HG02763 (cell line): Measurements from ENCODE around the gene PI4K2A.

Source experiments
- ATAC-seq: cut with Tn5 transposase; IDR thresholded peaks from one replicate; pipeline ENCODE4 v1.9.1; 2021; ENCODE audit warnings: mild to moderate bottlenecking, moderate library complexity; ENCODE audit not compliant: unreplicated experiment

PI4K2A gene

DNA sequence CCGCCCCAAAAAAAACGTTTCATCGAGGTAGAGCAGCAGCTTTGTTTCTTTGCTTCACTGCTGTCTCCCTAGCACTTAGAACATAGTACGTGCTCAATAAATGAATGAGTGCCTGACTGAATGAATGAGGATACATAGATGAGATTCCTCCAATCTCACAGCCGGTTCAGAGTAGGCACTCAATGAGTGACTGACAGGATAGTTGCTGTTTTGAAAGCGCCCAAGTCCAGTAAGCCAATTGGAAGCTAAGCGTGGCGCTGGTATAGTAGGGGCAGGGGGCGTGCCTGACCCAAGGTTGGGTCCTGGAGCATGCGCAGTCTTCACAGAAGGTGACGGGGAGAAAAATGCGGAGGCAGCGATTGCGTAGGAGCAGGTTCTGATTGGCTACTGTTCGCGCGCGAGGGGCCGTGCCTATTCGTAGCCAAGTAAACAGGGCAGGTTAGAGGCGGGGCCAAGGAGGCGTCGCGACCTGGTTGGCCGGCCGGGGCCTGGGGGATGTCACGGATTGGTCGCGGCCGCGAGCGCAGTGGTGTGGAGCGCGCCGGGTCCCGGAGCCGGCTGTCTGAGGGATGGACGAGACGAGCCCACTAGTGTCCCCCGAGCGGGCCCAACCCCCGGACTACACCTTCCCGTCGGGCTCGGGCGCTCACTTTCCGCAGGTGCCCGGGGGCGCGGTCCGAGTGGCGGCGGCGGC lies at the start of gene PI4K2A:
Gene PI4K2A, plus strand, starts transcription at position 498 of the 694 bp plus-strand sequence. Its CDS starts 72 bp downstream, at position 570.
- ATAC-seq, result peak; percentile 98

DNA sequence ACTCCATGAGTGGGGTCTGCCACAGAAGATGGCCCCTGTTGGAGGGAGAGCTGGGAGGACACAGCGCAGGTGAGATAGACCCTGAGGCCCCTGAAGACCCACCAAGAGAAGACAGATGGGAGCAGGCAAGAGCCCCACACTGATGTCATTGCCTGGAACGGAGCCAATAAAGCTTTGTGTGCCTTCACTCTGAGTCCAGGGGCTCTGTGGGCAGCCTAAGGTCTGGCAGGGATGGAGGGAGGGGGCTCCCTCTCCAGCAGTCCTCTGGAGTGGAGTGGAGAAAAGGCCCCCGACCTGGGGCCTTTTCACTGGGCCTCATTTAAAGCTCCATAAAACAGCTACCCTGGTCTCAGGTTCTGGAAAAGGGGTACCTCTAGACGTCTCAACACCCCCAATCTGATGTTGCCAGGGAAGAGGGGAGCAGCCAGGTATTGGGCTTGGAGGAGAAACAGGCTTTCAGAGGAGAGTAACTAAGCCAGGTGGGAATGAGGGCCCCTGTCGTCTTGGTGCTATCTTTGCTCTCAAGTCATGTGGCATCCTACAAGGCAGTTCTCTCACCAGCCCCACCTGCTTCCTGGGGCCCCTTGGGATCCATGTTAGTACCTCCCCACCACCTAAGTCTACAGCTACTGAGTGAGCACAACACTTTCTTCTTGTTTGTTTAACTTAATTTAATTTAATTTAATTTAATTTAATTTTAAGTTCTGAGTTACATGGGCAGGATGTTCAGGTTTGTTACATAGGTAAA lies 49.5 kb upstream of the PI4K2A start:
- no peak for ATAC-seq

DNA sequence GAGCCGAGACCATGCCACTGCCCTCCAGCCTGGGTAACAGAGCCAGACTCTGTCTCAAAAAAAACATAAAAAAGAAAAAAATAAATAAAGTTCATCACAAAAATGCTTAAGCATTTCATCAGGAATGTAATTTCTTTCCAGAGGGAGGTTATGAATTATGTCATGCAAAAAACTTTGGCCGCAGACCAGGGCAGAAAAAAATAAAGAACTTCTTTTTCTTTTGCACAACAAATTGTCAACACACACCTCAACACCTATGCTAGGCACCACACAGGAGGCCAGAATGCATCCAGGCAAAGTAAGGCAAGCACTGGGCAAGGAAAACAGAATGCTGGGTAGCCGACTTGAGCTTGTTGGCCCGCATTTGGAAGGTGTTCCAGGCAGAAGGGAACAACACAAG lies 47.0 kb upstream of the PI4K2A start:
- no peak for ATAC-seq

DNA sequence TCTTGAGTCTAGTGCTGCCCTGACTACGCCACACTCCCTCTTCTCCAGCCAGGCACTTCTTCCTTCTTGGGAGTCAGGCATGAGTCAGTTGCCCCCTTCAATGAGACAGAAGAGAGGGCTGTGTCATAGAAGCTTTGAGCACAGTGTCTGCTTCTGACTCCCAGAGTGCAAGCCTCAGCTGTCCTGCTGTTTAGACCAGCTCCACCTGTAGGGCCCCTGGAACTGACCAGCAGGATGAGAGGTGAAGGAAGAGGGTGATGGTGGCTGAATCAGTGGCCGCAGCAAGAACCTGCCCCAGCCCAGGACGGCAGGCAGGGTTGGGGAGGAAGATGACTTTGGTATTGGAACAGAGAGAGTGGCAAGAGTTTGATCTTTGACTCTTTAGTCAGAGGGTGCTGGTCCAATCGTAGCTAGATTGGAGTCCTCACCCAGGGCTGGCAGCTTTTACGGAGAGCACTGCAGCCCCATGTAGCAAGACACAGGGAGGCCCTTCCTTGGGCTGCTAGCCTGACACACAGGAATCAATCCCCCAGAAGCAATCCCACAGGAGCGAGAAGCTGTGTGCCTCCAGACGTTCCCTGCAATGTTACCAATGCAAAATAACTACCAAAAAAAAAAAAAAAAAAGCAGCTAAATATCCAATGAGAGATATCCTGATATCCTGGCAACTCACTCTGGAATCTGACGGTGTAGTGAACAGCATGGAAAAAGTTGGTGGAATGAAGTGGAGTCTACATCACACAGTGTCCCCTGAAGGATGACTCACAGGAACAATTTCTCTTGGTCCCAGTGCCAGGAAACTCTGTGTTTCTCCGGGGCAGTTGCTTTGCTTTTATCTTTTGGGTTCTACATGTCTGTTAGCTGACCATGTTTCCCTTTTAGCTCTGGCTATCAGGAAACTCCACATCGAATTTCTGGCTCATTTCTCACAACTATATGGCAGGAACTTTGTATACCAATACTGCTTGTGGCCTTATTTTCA lies 44.1 kb upstream of the PI4K2A start:
- ATAC-seq, result no peak

DNA sequence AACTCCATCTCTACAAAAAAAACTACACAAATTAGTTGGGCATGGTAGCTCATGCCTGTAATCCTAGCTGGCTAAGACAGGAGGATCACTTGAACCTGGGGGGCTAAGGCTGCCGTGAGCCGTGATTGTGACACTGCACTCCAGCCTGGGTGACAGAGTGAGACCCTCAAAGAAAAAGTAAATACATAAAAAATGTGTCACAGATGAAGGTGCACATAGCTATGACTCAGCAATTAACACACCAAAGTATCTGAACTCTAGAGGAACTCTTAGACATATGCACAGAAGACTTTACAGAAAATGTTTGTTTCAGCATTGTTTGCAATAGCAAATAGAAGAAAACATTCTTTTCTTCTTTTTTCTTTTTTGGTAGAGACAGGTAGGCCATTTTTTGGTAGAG lies 42.7 kb upstream of the PI4K2A start:
- no peak for ATAC-seq

DNA sequence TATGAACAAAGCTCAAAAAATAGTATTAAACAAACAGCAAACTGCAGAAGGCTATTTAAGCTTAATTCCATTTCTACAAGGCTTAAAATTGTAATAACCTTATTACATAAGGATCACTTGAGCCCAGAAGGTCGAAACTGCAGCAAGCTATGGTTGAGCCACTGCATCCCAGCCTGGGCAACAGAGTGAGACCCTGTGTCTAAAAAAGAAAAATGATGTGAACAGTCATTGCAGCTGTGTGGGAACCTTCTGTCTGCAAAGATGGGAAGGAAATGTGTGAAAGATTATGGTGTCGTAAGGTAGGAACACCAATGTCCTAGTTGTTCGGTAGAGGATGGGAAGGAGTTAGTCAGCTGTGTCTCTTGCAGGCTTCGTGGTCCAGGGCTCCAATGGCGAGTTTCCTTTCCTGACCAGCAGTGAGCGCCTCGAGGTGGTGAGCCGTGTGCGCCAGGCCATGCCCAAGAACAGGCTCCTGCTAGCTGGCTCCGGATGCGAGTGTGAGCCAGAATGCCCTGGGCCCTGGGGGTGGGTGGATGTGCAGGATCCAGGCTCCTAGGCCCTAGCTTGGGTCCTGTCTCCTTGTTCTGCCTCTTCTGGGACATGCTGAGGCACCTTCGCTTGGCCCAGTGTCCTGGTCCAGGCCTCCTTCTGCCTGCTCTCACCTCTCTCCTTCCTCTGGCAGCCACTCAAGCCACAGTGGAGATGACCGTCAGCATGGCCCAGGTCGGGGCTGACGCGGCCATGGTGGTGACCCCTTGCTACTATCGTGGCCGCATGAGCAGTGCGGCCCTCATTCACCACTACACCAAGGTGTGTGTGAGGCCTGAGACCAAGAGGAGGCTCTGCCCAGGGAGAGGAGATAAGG lies 41.8 kb upstream of the PI4K2A start:
- ATAC-seq, result no peak

DNA sequence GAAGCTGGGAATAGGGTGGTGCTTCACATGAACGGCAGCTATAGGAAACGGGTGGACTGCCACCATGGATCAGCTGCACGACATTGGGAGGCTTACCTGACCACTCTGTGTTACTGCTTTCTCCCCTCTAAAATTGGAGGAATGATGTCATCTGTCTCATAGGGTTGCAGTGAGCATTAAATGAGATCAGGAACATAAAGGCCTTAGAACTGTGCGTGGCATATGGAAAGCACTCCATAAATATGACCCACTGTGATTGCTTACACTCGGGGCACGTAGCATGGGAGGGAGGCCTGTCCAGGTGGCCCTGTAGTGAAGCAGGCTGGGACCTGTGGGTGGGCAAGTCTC lies 41.2 kb upstream of the PI4K2A start:
- ATAC-seq, result no peak

DNA sequence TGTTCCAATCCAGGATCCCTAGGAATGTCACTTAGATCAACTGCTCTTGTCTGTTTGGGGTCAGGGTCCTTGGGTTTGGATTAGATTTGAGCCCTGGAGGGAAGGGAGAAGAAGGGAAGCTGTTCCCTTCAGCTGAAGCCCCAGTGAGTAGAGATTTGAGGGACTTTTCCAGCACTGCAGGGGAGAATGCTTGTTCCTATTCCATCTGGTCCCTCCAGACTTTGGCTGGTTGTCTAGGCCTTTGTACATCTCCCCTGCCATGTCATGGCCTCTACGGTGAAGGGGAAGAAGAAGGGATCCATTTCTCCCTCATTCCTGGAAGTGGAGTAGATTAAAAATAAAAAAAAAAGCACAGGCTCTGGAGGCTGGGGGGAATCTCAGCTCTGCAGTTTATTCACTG lies 39.9 kb upstream of the PI4K2A start:
- no peak for ATAC-seq

DNA sequence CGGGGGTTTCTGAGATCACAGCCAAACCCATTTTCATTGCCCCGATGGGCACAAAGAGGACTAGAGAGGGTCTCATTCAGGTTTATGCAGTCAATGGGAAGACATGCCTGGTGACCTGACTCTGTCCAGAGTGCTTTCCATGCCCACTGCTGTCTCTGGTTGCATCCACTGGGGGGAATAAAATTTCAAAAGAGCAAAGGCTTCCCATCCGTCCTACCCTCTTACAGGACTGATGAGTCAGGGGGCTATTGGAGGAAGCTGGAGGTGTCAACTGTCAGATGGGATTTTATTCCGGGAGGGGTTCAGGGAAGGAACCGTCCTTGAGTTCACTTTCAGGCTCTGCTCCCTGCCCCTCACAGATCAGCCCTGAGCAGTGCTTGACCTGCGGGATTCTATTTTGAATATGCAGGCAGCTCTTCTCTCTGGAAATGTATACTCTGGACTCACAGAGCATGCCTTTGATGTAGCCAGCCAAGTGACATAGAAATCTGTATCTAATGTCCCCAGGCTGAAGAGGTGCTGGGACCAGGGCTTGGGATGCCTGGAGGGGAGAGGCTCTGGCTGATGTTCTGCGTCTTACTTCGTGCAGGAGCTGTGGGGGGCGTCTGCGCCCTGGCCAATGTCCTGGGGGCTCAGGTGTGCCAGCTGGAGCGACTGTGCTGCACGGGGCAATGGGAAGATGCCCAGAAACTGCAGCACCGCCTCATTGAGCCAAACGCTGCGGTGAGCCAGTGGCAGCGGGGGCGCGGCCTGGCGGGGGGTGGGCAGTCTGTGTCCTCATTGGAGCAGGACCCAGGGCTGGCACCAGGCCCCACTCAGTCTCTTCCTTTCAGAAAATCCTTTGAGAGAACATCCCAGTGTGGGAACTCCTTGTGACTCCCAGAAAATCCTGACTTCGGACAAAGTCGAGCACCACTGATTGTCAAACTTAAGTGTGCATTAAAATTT lies 38.9 kb upstream of the PI4K2A start:
- no peak for ATAC-seq

DNA sequence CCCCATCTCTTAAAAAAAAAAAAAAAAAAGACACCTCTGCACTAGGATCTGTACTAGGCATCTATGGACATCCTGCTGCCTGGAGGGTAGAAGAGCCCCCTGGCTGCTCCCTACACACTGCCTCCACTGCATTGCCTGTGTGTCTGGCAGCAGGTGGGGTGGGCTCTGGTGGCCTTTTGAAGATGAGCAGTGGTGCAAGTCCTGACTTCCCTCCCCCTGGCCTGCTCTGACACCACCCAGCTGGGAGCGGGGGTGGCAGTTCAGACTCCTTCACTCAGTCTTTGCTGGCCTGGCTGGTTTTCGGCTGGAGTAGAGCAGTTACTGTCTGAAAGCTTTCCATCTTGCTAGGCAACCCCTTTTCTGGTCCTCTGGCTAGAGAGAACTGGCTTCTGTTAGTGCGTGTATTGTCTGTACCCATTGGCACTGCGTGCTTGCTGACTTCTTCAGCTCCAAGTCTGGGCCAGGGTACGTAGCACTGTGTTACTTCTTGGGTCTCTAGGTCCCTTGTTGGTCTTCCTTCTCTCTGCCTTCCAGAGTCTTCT lies 33.3 kb upstream of the PI4K2A start:
- ATAC-seq, result no peak

DNA sequence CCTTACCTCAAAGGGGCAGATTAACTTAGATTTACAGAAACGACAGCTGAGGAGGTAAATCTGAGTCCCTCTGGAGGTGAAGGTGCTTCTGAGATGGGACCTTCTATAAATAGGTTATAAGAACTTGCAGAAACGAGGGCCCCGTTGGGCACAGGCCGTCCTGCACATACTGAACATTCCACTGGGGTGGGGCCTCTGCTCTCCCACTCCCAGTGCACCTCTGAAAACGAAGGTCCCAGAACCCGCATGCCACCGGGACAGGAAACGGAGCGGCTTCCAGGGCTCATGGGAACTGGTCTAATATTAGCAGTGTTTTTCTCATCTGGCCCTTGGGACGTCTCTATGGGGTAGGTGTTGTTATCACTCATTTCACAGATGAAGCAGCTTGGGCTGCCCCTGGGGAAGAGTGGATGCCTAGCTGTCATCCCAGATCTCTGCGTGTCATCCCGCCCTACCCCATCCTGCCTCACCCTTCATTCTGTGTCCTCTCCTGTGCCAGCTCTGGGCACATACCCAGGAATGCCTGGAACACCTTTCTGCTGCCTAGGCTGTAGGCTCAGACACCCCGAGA lies 31.4 kb upstream of the PI4K2A start:
- no peak for ATAC-seq

DNA sequence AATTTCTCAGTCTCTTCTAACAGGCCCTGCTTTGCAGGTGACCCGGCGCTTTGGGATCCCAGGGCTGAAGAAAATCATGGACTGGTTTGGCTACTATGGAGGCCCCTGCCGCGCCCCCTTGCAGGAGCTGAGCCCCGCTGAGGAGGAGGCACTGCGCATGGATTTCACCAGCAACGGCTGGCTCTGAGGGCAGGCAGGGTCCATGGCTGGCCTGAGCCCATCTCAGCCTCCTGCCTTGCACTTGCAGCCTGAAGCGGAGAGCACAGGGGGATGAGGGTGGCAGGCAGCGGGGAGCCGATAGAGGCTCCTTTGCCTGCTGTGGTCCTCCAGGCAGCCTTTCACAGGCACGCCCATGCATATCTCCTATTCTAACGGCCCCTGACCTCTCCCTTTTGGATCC lies 29.0 kb upstream of the PI4K2A start:
- no peak for ATAC-seq

DNA sequence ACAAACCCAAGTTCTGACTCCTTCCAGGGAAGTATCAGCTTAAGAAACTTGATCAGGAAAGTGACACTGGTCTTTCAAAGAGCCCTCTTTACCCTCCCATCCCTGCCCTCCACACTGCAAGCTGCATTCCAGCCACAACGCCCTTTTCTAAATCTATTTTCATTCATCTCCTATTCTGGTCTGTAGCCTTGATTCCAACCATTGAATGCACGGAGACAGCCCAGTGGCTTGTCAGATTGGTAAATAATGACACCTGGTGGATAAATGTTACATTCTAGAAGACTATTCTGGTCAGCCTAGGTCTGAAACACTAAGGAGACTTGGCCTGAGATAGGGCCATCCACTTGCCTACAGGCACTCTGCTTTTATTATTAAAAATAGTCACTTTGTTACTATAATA lies 28.1 kb upstream of the PI4K2A start:
- no peak for ATAC-seq

DNA sequence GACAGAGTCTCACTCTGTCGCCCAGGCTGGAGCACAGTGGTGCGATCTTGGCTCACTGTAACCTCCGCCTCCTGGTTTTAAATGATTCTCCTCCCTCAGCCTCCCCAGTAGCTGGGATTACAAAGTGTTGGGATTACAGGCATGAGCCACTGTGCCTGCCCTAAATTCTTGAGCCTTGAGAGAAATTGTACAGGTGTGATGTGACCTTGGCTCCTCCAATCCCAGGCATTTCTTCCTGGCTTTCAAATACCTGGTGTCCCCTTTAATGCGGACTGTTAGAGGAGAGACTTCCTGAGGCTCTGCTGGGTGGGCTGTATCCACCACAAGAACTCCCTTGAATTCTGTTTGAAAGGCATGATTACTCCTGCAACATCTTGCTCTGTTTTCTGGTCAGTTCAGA lies 22.2 kb upstream of the PI4K2A start:
- no peak for ATAC-seq

DNA sequence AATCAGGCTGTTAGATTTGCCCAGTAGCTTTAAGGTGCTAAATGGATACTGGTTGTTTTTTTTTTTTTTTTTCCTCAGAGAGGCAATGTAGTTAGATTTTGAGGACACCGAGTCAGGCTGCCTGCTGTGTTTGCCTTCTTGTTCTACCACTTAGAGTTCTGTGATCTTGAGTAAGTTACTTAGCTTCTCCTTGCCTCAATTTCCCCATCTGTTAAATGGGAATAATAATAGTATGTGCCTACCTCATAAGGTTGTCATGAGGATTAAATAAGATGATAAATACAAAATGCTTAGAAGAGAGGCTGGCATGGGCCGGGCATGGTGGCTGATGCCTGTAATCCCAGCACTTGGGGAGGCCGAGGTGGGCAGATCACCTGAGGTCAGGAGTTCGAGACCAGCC lies 21.7 kb upstream of the PI4K2A start:
- no peak for ATAC-seq

DNA sequence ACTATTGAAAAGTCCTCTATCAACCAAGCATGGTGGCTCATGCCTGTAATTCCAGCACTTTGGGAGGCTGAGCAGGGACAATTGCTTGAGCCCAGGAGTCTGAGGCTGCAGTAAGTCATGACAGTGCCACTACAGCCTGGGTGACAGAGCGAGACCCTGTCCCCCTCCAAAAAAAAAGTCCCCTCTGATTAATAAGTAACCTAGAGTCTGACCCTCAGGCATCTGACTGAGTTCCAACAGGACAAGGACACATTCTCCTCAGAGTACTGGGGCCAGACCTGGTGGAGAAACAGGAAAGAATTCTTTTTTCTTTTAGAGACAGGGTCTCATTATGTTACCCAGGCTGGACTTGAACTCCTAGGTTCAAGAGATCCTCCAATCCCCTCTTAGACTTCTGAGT lies 17.2 kb upstream of the PI4K2A start:
- no peak for ATAC-seq

DNA sequence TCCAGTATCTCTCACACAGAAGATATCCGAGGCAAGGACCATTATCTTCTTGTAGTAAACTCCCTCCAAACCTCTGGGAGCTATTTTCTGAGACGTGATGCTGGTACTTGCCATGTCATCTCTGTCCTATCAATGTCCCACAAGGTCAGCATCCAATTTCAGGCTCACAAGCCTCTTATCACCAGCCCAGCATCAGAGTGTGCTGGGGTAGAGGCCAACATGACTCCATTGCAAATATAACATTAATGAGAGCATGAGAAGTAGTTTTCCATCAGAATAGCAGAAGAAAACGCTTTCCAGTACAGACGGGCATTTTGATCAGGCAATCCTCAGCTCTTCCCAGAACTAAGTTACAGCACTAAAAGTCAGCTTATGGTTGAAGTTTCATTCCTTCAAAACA lies 12.7 kb upstream of the PI4K2A start:
- ATAC-seq, result no peak

DNA sequence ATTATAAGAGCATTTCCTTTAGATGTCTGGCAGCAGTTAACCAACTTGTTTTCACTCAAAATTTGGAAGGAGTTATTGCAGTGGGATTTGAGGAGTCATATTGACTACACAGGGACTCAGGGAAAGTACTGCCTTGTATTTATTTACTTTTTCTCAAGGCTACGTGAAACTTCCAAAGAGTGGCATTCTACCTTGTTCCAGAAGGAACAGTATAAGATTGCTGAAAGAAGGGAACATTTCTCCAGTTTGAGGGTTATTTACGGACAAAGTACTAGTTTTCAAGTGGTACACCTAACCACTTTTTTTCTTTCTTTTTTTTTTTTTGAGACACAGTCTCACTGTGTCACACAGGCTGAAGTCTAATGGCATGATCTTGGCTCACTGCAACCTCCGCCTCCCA lies 12.2 kb upstream of the PI4K2A start:
- no peak for ATAC-seq

DNA sequence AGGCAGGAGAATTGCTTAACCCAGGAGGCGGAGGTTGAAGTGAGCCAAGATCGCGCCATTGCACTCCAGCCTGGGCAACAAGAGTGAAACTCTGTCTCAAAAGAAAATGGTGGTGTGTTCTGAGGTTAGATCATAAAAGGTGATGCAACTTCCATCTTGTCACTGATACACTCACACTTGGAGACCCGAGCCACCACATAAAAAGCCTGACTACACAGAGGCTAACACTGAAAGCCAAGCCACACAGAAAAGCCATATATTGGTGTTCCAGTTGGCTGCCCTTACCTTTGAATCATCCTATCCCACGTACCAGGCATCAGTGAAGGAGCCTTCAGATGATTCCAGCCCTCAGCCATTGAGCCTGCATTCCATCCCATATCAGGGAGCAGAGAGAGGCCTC lies 11.2 kb upstream of the PI4K2A start:
- no peak for ATAC-seq
